Measurements from ENCODE around the gene PARVB. TPM values are rescaled to one million over a fixed set of nuclear protein-coding genes. Genes with fewer than 3 reads are reported as not detected.

Gene PARVB
- total RNA-seq, 5 donors from 2014 or later (not counting 1 experiment from before 2014, with no cell fraction given), result 5.9 to 13.8 (median 8.2) TPM

- peaks cover 12 to 43% of the 10 kb centered on the region in 2 experiments for H3K4me1 ChIP-seq (ENCODE audit: control insufficient read depth in 1 of 2, extremely low read depth in 1 of 2, insufficient read depth in 2 of 2, low read length in 2 of 2)
- Mint-ChIP-seq H3K4me1 (peaks cover 30 to 51% (median 33%) of the 10 kb centered on the region in 3 donors), H3K9me3 (no peaks in the 10 kb centered on the region), H3K27ac (no peak overlapping the region), H3K27me3 (no peaks in the 10 kb centered on the region), H3K4me3 (no peak overlapping the region), H3K36me3 (peaks cover 41% of the 10 kb centered on the region)
- ATAC-seq (replicated peaks in 1 of 4) (no peak), DNase-seq (no peak)
- H3K9me3 ChIP-seq, result no peaks in the 10 kb centered on the region
- ChIA-PET POLR2A (no interaction called here), CTCF (no interaction called here)
- WGBS (ENCODE audit: insufficient coverage), result 95% methylated on average over 2 of the region's 2 CpGs
- H3K27ac ChIP-seq (ENCODE audit: low read length), result no peak overlapping the region
- H3K36me3 ChIP-seq (ENCODE audit: control insufficient read depth in 2 of 2, extremely low read depth in 1 of 2, insufficient read depth in 1 of 2, low read length in 1 of 2), result peaks cover 18 to 37% of the 10 kb centered on the region in 2 donors
- H3K4me3 ChIP-seq (ENCODE audit: control insufficient read depth in 1 of 2, extremely low read depth in 1 of 2, low read length in 1 of 2), result no peak overlapping the region
- no peaks in the 10 kb centered on the region for H3K27me3 ChIP-seq (replicated peaks in 1 of 2; ENCODE audit: control insufficient read depth in 2 of 2, extremely low read depth in 1 of 2, insufficient read depth in 2 of 2, low read length in 1 of 2)
These were observed 170.5 kb downstream of the PARVB start for GRCh38 chr22:44194569-44194968.

- Mint-ChIP-seq H3K4me1 (peaks cover 30 to 55% (median 36%) of the 10 kb centered on the region in 3 donors), H3K27ac (no peak overlapping the region), H3K36me3 (peaks cover 44% of the 10 kb centered on the region), H3K4me3 (no peak overlapping the region), H3K9me3 (no peaks in the 10 kb centered on the region), H3K27me3 (no peaks in the 10 kb centered on the region)
- ATAC-seq (replicated peaks in 1 of 4) (no peak), DNase-seq (no peak)
- WGBS (ENCODE audit: insufficient coverage), result 100% methylated on average over 1 of the region's 5 CpGs
- peaks cover 22 to 44% of the 10 kb centered on the region in 2 donors for H3K36me3 ChIP-seq (ENCODE audit: control insufficient read depth in 2 of 2, extremely low read depth in 1 of 2, insufficient read depth in 1 of 2, low read length in 1 of 2)
- no peak overlapping the region for H3K27ac ChIP-seq (ENCODE audit: low read length)
- no peaks in the 10 kb centered on the region for H3K27me3 ChIP-seq (replicated peaks in 1 of 2; ENCODE audit: control insufficient read depth in 2 of 2, extremely low read depth in 1 of 2, insufficient read depth in 2 of 2, low read length in 1 of 2)
- no peaks in the 10 kb centered on the region for H3K9me3 ChIP-seq
- H3K4me1 ChIP-seq (ENCODE audit: control insufficient read depth in 1 of 2, extremely low read depth in 1 of 2, insufficient read depth in 2 of 2, low read length in 2 of 2), result peaks cover 12 to 50% of the 10 kb centered on the region in 2 experiments
- ChIA-PET CTCF (no interaction called here), POLR2A (no interaction called here)
- no peak overlapping the region for H3K4me3 ChIP-seq (ENCODE audit: control insufficient read depth in 1 of 2, extremely low read depth in 1 of 2, low read length in 1 of 2)
These were observed 171.2 kb downstream of the PARVB start for GRCh38 chr22:44195189-44195871.

GRCh38 chr22:44196241-44196640 lies 172.1 kb downstream of the PARVB start:
- peaks cover 12 to 49% of the 10 kb centered on the region in 2 experiments for H3K4me1 ChIP-seq (ENCODE audit: control insufficient read depth in 1 of 2, extremely low read depth in 1 of 2, insufficient read depth in 2 of 2, low read length in 2 of 2)

GRCh38 chr22:44196731-44197131 lies 172.6 kb downstream of the PARVB start:
- CTCF ChIA-PET, result no interaction called here

More at GRCh38 chr22:44196241-44196640, 172.1 kb downstream of the PARVB start:
- H3K9me3 Mint-ChIP-seq, result no peaks in the 10 kb centered on the region
- Histone ChIP-seq H3K4me3 (ENCODE audit: control insufficient read depth in 1 of 2, extremely low read depth in 1 of 2, low read length in 1 of 2) (no peak overlapping the region), H3K27ac (ENCODE audit: low read length) (no peak overlapping the region), H3K36me3 (ENCODE audit: control insufficient read depth in 2 of 2, extremely low read depth in 1 of 2, insufficient read depth in 1 of 2, low read length in 1 of 2) (peaks cover 23 to 53% of the 10 kb centered on the region in 2 donors), H3K27me3 (replicated peaks in 1 of 2; ENCODE audit: control insufficient read depth in 2 of 2, extremely low read depth in 1 of 2, insufficient read depth in 2 of 2, low read length in 1 of 2) (no peaks in the 10 kb centered on the region), H3K9me3 (no peaks in the 10 kb centered on the region)
- WGBS (ENCODE audit: insufficient coverage), result 95% methylated on average over 4 of the region's 9 CpGs
- H3K36me3 Mint-ChIP-seq, result peaks cover 53% of the 10 kb centered on the region
- DNase-seq, result no peak
- ChIA-PET CTCF (no interaction called here), POLR2A (no interaction called here)
- ATAC-seq (replicated peaks in 1 of 4), result no peak
- H3K27ac Mint-ChIP-seq, result no peak overlapping the region
- no peak overlapping the region for H3K4me3 Mint-ChIP-seq
- no peaks in the 10 kb centered on the region for H3K27me3 Mint-ChIP-seq
- peaks cover 30 to 50% (median 41%) of the 10 kb centered on the region in 3 donors for H3K4me1 Mint-ChIP-seq

GRCh38 chr22:44197271-44197670 lies 173.2 kb downstream of the PARVB start:
- no peak overlapping the region for H3K4me3 Mint-ChIP-seq
- no peak overlapping the region for H3K27ac Mint-ChIP-seq
- peaks cover 30 to 43% (median 40%) of the 10 kb centered on the region in 3 donors for H3K4me1 Mint-ChIP-seq
- ChIA-PET CTCF (no interaction called here), POLR2A (no interaction called here)
- no CpG with 5 or more reads among the region's 2 CpGs for WGBS (ENCODE audit: insufficient coverage)
- no peaks in the 10 kb centered on the region for H3K27me3 Mint-ChIP-seq
- H3K4me3 ChIP-seq (ENCODE audit: control insufficient read depth in 1 of 2, extremely low read depth in 1 of 2, low read length in 1 of 2), result no peak overlapping the region
- peaks cover 12 to 40% of the 10 kb centered on the region in 2 experiments for H3K4me1 ChIP-seq (ENCODE audit: control insufficient read depth in 1 of 2, extremely low read depth in 1 of 2, insufficient read depth in 2 of 2, low read length in 2 of 2)
- no peaks in the 10 kb centered on the region for H3K9me3 ChIP-seq
- no peaks in the 10 kb centered on the region for H3K27me3 ChIP-seq (replicated peaks in 1 of 2; ENCODE audit: control insufficient read depth in 2 of 2, extremely low read depth in 1 of 2, insufficient read depth in 2 of 2, low read length in 1 of 2)
- H3K9me3 Mint-ChIP-seq, result no peaks in the 10 kb centered on the region
- DNase-seq, result no peak
- no peak overlapping the region for H3K27ac ChIP-seq (ENCODE audit: low read length)
- peaks cover 30 to 62% of the 10 kb centered on the region in 2 donors for H3K36me3 ChIP-seq (ENCODE audit: control insufficient read depth in 2 of 2, extremely low read depth in 1 of 2, insufficient read depth in 1 of 2, low read length in 1 of 2)
- ATAC-seq (replicated peaks in 1 of 4), result no peak
- peaks cover 55% of the 10 kb centered on the region for H3K36me3 Mint-ChIP-seq

More at GRCh38 chr22:44196731-44197131, 172.6 kb downstream of the PARVB start:
- Histone ChIP-seq H3K4me3 (ENCODE audit: control insufficient read depth in 1 of 2, extremely low read depth in 1 of 2, low read length in 1 of 2) (no peak overlapping the region), H3K27ac (ENCODE audit: low read length) (no peak overlapping the region), H3K4me1 (ENCODE audit: control insufficient read depth in 1 of 2, extremely low read depth in 1 of 2, insufficient read depth in 2 of 2, low read length in 2 of 2) (peaks cover 12 to 44% of the 10 kb centered on the region in 2 experiments), H3K36me3 (ENCODE audit: control insufficient read depth in 2 of 2, extremely low read depth in 1 of 2, insufficient read depth in 1 of 2, low read length in 1 of 2) (peaks cover 28 to 58% of the 10 kb centered on the region in 2 donors), H3K27me3 (replicated peaks in 1 of 2; ENCODE audit: control insufficient read depth in 2 of 2, extremely low read depth in 1 of 2, insufficient read depth in 2 of 2, low read length in 1 of 2) (no peaks in the 10 kb centered on the region), H3K9me3 (no peaks in the 10 kb centered on the region)
- ATAC-seq (replicated peaks in 1 of 4) (no peak), DNase-seq (no peak)
- Mint-ChIP-seq H3K4me1 (peaks cover 30 to 45% (median 40%) of the 10 kb centered on the region in 3 donors), H3K4me3 (no peak overlapping the region), H3K9me3 (no peaks in the 10 kb centered on the region), H3K27me3 (no peaks in the 10 kb centered on the region), H3K27ac (no peak overlapping the region), H3K36me3 (peaks cover 51% of the 10 kb centered on the region)
- POLR2A ChIA-PET, result no interaction called here
- 96% methylated on average over 10 of the region's 10 CpGs for WGBS (ENCODE audit: insufficient coverage)

- POLR2A ChIA-PET, result no interaction called here
- Mint-ChIP-seq H3K27me3 (no peaks in the 10 kb centered on the region), H3K9me3 (no peaks in the 10 kb centered on the region), H3K4me3 (no peak overlapping the region), H3K36me3 (peaks cover 59% of the 10 kb centered on the region), H3K27ac (peak overlapping the region; percentile 16 to 20), H3K4me1 (peaks cover 19 to 27% (median 27%) of the 10 kb centered on the region in 3 donors)
- Histone ChIP-seq H3K27me3 (replicated peaks in 1 of 2; ENCODE audit: control insufficient read depth in 2 of 2, extremely low read depth in 1 of 2, insufficient read depth in 2 of 2, low read length in 1 of 2) (no peaks in the 10 kb centered on the region), H3K27ac (ENCODE audit: low read length) (no peak overlapping the region), H3K9me3 (no peaks in the 10 kb centered on the region), H3K36me3 (ENCODE audit: control insufficient read depth in 2 of 2, extremely low read depth in 1 of 2, insufficient read depth in 1 of 2, low read length in 1 of 2) (peaks cover 31 to 66% of the 10 kb centered on the region in 2 donors), H3K4me1 (ENCODE audit: control insufficient read depth in 1 of 2, extremely low read depth in 1 of 2, insufficient read depth in 2 of 2, low read length in 2 of 2) (peaks cover 0 to 22% of the 10 kb centered on the region in 2 experiments), H3K4me3 (ENCODE audit: control insufficient read depth in 1 of 2, extremely low read depth in 1 of 2, low read length in 1 of 2) (no peak overlapping the region)
- DNase-seq (no peak), ATAC-seq (replicated peaks in 1 of 4) (no peak)
- CTCF ChIA-PET, result interaction anchor here in 1 of 2 donors (0.9 kb wide), 1 partner anchor 57 kb away, joined by 3 read pairs; no protein-coding TSS in a partner anchor
- WGBS (ENCODE audit: insufficient coverage), result 100% methylated on average over 2 of the region's 2 CpGs
These were observed 175.1 kb downstream of the PARVB start for GRCh38 chr22:44199164-44199563.

Data from T-cell (primary cell).